NB4 (cell line): ENCODE measurements around the gene PRKG1.

Experiments
- DNase-seq: peaks from one replicate; pipeline ENCODE4 v3.0.0; 2010; ENCODE audit warnings: low read depth
- H3K4me3 ChIP-seq: one replicate; pipeline ENCODE4 v1.5.1; 2011; ENCODE audit warnings: mild to moderate bottlenecking, low read depth, low read length, moderate library complexity
- CTCF ChIP-seq: IDR thresholded peaks from one replicate; pipeline ENCODE4 v1.5.1; 2012; ENCODE audit warnings: low read depth, low read length
- MYC ChIP-seq: IDR thresholded peaks from 2 replicates; pipeline ENCODE4 v1.6.1; 2011; ENCODE audit warnings: low read depth, low read length
- POLR2A ChIP-seq: IDR thresholded peaks from 2 replicates; pipeline ENCODE4 v1.6.1; 2011; ENCODE audit warnings: mild to moderate bottlenecking; ENCODE audit not compliant: insufficient read length; ENCODE audit errors: extremely low read depth
- TF ChIP-seq, protein P1 (sequence below): IDR thresholded peaks from 2 replicates; pipeline ENCODE4 v1.6.1; 2011; ENCODE audit warnings: low read depth, low read length

Gene PRKG1

DNA sequence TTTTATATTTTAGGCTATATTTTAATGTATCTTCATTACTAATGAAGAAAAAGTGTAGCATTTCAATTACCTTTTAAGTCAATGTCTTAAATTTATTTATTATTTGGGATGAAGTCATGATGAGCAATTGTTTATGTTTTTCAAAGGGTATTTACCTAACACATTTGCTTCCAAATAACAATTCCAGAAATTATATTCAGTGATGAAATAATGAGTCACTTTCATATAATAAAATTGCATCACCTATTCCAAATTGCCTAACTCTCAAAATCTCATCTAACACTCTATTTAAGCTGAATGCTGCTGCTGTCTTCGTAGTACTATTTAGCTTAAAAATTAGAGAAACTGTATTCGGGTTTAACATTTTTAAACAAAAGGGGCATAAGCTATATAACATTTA is 97.7 kb downstream of the PRKG1 start:
- DNase-seq = no peak
- TF ChIP-seq, protein P1, sequence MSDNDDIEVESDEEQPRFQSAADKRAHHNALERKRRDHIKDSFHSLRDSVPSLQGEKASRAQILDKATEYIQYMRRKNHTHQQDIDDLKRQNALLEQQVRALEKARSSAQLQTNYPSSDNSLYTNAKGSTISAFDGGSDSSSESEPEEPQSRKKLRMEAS = no peak
- TF ChIP-seq MYC (no peak), POLR2A (no peak), CTCF (no peak)
- no peak overlapping the region for H3K4me3 ChIP-seq

- no peak for DNase-seq
- TF ChIP-seq POLR2A = no peak
- no peak for TF ChIP-seq CTCF
- no peak for TF ChIP-seq MYC
- TF ChIP-seq, protein P1 = no peak
- no peak overlapping the region for H3K4me3 ChIP-seq
These were observed 102.8 kb downstream of the PRKG1 start for GRCh38 chr10:51176976-51177695.

DNA sequence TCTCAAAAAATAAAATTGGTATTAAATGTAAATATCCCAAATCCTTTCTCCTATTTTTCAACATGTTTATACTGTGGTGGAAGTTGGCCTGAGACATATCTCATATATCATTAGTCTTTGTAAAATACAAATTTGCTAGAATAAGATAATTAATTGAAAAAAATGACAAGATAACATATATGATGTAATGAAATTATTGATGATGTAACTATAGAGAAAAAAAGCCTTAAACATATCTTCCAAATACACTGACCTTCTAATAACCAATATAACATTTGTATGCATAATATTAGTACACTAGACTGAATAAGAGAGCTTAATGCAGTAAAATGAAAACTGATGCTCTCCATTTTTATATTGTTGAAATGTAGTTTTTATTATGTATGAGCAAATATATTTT is 104.3 kb downstream of the PRKG1 start:
- TF ChIP-seq, protein P1 = no peak
- TF ChIP-seq CTCF (no peak), MYC (no peak), POLR2A (no peak)
- DNase-seq = no peak
- H3K4me3 ChIP-seq = no peak overlapping the region

DNA sequence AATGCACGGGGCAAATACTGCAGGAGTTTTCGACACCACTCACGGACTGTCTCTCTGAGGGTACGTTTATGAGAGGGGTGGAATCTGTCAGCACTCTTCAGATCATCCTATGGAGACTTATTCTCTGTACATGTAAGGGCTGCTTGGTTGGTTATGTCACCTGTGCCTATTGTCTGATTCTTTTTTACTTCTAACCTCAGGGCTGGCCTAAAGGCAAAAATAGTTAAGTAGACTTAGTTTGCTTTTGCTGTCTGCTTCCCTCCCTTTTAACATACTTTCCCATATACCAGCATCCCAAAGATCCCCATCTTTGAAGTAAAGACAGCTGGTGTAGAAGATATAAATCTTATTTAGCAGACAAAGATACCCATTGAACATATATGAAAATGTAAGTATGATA is 105.9 kb downstream of the PRKG1 start:
- TF ChIP-seq, protein P1 = no peak
- no peak for TF ChIP-seq POLR2A
- no peak for TF ChIP-seq MYC
- no peak for TF ChIP-seq CTCF

GRCh38 chr10:51183783-51184182 is 109.5 kb downstream of the PRKG1 start:
- TF ChIP-seq, protein P1 = no peak
- no peak for TF ChIP-seq MYC
- TF ChIP-seq POLR2A = no peak
- no peak for TF ChIP-seq CTCF
- DNase-seq = no peak
- no peak overlapping the region for H3K4me3 ChIP-seq

More for the DNA sequence above, 105.9 kb downstream of the PRKG1 start:
- DNase-seq = no peak
- H3K4me3 ChIP-seq = no peak overlapping the region
